Adrenal gland (tissue), 12 donors: ENCODE measurements around the gene ZFP36L1. TPM values are rescaled to one million over a fixed set of nuclear protein-coding genes. Genes with fewer than 3 reads are reported as not detected.

Experiments
- DNase-seq, 7 donors: peaks; one replicate each; pipeline ENCODE4 v3.0.0-alpha.2; 2019 to 2020
- H3K27ac ChIP-seq, 5 donors: fragments of 200-600 bp; sonication (generic) in 4 of 5; 1 replicate in 3 of 5; 2 replicates in 2 of 5; pipeline versions ENCODE4 v1.5.1 to v1.8.0; 2016 to 2020; ENCODE audit warnings: mild to moderate bottlenecking in 1 of 5
- H3K27me3 ChIP-seq: fragments of 200-600 bp; 2 replicates; pipeline ENCODE4 v1.8.0; 2021
- H3K36me3 ChIP-seq, 2 donors: fragments of 200-600 bp; replicated peaks in 1 of 2; 1 replicate in 1 of 2; 2 replicates in 1 of 2; pipeline versions ENCODE4 v1.5.1 to v1.8.0; 2018 to 2022
- H3K4me1 ChIP-seq, 2 donors: fragments of 200-600 bp; replicated peaks in 1 of 2; 1 replicate in 1 of 2; 2 replicates in 1 of 2; pipeline versions ENCODE4 v1.5.1 to v1.8.0; 2018 to 2021
- H3K4me3 ChIP-seq, 4 donors: fragments of 200-600 bp; sonication (generic) in 3 of 4; one replicate each; pipeline ENCODE4 v1.5.1; 2016 to 2018
- H3K9me3 ChIP-seq, 3 donors: fragments of 200-600 bp; sonication (generic) in 1 of 3; replicated peaks in 1 of 3; 1 replicate in 2 of 3; 2 replicates in 1 of 3; pipeline versions ENCODE4 v1.5.1 to v1.8.0; 2016 to 2021
- CTCF ChIP-seq, 6 experiments: fragments of 450-650 bp in 4 of 6; fragments of 200-600 bp in 2 of 6; sonication (generic) in 1 of 6; IDR thresholded peaks; 1 replicate in 5 of 6; 2 replicates in 1 of 6; pipeline versions ENCODE4 v1.5.1 to v1.8.0; 2016 to 2021; ENCODE audit warnings: antibody characterized with exemption in 6 of 6, mild to moderate bottlenecking in 2 of 6, moderate library complexity in 1 of 6
- POLR2A ChIP-seq, 2 donors: fragments of 450-650 bp; IDR thresholded peaks; one replicate each; pipeline ENCODE4 v1.6.1; 2017; ENCODE audit warnings: antibody characterized with exemption in 2 of 2, mild to moderate bottlenecking in 2 of 2, moderate library complexity in 1 of 2
- WGBS, 4 donors: extraction: QIAGEN DNeasy Blood & Tissue Kit in 2 of 4; methylation state at CpG; one replicate each; pipeline versions ENCODE4 v1.1.5 to v1.1.7; 2013 to 2017; 5-methylcytosine and 5-hydroxymethylcytosine counted together
- intact Hi-C, 2 donors: fragments of 100-400 bp; cut with DNase I; formaldehyde crosslinking; loops; one replicate each; pipeline versions ENCODE4 v1.14.1 to v1.15.0; 2022 to 2023
- polyA plus RNA-seq, 3 donors: library from polyadenylated mRNA; stranded (reverse); fragments of 200-250 nt in 2 of 3; fragments of 350-450 nt in 1 of 3; fragmentation: Illumina TruSeq in 1 of 3; extraction: RNeasy Lipid Tissue Mini Kit (QIAGEN cat#74804) in 1 of 3; gene quantifications; one replicate each; pipeline ENCODE4 v1.2.3, GENCODE V29; 2013 to 2014
- total RNA-seq, 9 donors: library from RNA; depleted of rRNA in 4 of 9; stranded (reverse); fragments of >200 nt in 4 of 9; fragments of 120-200 nt in 1 of 9; fragmentation: NEBNext Ultra II Directional in 1 of 9; extraction: Animal tissue kit (Norgen Biotek cat#: 25700) in 1 of 9; gene quantifications; one replicate each; pipeline versions ENCODE4 v1.1.0 to v1.2.4, GENCODE V29; 2013 to 2023
- donor health status: healthy with polysubstance abuse.
- donor health status: Bipolar disorder and iron deficiency.
- donor health status: DM: yes; HTN: yes; CAD: no.
- donor health status: DM: no; HTN: no; CAD: no.
- donor health status: DM: no; HTN: no; CAD: no.
- donor health status: DM: yes; HTN: yes; CAD: no.

Gene ZFP36L1
- total and polyA plus RNA-seq, 12 donors = 25.5 to 332 (median 133) TPM

- 84 to 100% (median 95%) methylated on average over 3 of the region's 3 CpGs for WGBS, 4 donors
- peaks cover 0 to 14% of the 10 kb centered on the region in 2 donors for H3K4me1 ChIP-seq
- intact Hi-C loops = no loop called here
Measured at GRCh38 chr14:68755016-68755353, 37.9 kb downstream of the ZFP36L1 start.

GRCh38 chr14:68753690-68754089 lies 39.2 kb downstream of the ZFP36L1 start:
- Histone ChIP-seq H3K36me3 (no peaks in the 10 kb centered on the region), H3K27me3 (no peaks in the 10 kb centered on the region), H3K9me3 (no peaks in the 10 kb centered on the region), H3K4me1 (peaks cover 0 to 14% of the 10 kb centered on the region in 2 donors), H3K4me3 (no peak overlapping the region), H3K27ac (no peak overlapping the region)
- TF ChIP-seq CTCF (IDR thresholded peaks at IDR 0.05) (no peak), POLR2A (IDR thresholded peaks at IDR 0.05) (no peak)
- DNase-seq = no peak
- 71 to 76% (median 72%) methylated on average over 4 of the region's 4 CpGs for WGBS, 4 donors
- intact Hi-C loops = no loop called here

More at GRCh38 chr14:68755016-68755353, 37.9 kb downstream of the ZFP36L1 start:
- no peak overlapping the region for H3K4me3 ChIP-seq
- H3K36me3 ChIP-seq = no peaks in the 10 kb centered on the region
- H3K9me3 ChIP-seq = no peaks in the 10 kb centered on the region
- no peak for TF ChIP-seq POLR2A (IDR thresholded peaks at IDR 0.05)
- no peak for TF ChIP-seq CTCF (IDR thresholded peaks at IDR 0.05)
- H3K27me3 ChIP-seq = no peaks in the 10 kb centered on the region
- no peak for DNase-seq
- no peak overlapping the region for H3K27ac ChIP-seq

- Histone ChIP-seq H3K27me3 (no peaks in the 10 kb centered on the region), H3K4me3 (no peak overlapping the region), H3K27ac (no peak overlapping the region), H3K36me3 (no peaks in the 10 kb centered on the region), H3K9me3 (no peaks in the 10 kb centered on the region), H3K4me1 (peaks cover 0 to 4% of the 10 kb centered on the region in 2 donors)
- no peak for TF ChIP-seq POLR2A (IDR thresholded peaks at IDR 0.05)
- TF ChIP-seq CTCF (IDR thresholded peaks at IDR 0.05) = no peak
- DNase-seq = no peak
- WGBS, 4 donors = 86 to 94% (median 90%) methylated on average over 6 of the region's 6 CpGs
- intact Hi-C loops = no loop called here
Measured at GRCh38 chr14:68752271-68753006, 40.4 kb downstream of the ZFP36L1 start.

GRCh38 chr14:68749487-68750475 lies 43.1 kb downstream of the ZFP36L1 start:
- DNase-seq = no peak

More at GRCh38 chr14:68749487-68750475, 43.1 kb downstream of the ZFP36L1 start:
- Histone ChIP-seq H3K27me3 (no peaks in the 10 kb centered on the region), H3K4me1 (no peaks in the 10 kb centered on the region), H3K36me3 (no peaks in the 10 kb centered on the region), H3K4me3 (no peak overlapping the region), H3K9me3 (no peaks in the 10 kb centered on the region), H3K27ac (no peak overlapping the region)
- TF ChIP-seq CTCF (IDR thresholded peaks at IDR 0.05) (no peak), POLR2A (IDR thresholded peaks at IDR 0.05) (no peak)
- WGBS, 4 donors = 79 to 92% (median 89%) methylated on average over 11 of the region's 11 CpGs
- intact Hi-C loops = no loop called here
